ENCODE results near the gene THADA.

THADA gene

DNA sequence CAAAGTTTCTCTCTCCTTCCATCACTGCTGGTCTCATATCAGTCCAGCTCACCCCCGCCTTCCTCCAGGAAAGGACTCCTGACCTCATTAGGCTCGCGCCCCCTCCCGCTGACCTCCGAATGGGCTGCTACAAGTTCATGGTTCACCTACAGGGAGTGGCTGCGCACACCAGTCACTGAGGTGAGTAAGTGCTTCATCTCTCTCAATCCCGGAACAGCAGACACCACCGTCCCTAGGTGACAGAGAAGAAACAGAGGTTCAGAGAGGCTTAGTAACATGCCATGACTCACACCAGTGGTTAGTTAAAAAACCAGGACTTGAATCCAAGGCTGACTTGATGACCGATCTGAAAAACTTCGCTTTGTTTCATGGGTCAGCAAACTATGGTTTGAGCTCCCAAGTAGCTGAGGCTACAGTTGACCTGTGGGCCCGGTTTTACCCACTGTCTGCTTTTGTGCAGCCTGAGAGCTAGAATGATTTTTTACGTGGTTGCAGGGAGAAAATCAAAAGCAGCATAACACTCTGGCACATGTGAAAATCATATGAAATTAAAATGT lies 411.4 kb downstream of the THADA start:
- no peak for FAIRE-seq
- no peak for DNase-seq (ENCODE audit: insufficient read length, low spot score)

- DNase-seq (ENCODE audit: insufficient read length, low spot score) (no peak), FAIRE-seq (no peak)
Observed at GRCh38 chr2:43183743-43184142, 412.1 kb downstream of the THADA start.

GRCh38 chr2:43180897-43181296 lies 414.9 kb downstream of the THADA start:
- no peak for DNase-seq (ENCODE audit: insufficient read length, low spot score)
- no peak for FAIRE-seq
